GM12878 (cell line): ENCODE data around the gene DLG2. TPM values are rescaled to one million over a fixed set of nuclear protein-coding genes. Genes with fewer than 3 reads are reported as not detected.

Experiments used
- ATAC-seq: fragments of 200-7000 bp; cut with Tn5 transposase; 3 replicates; pipeline ENCODE4 v1.9.1; 2020; ENCODE audit warnings: mild to moderate bottlenecking, moderate library complexity
- BruUV-seq: library from RNA; stranded (reverse); fragments of 400-500 nt; replicated peaks from 2 replicates; lab custom pipeline; 2021; lab: Mats Ljungman, UMichigan
- CTCF ChIA-PET: fragments of 300-600 bp; sonication (Branson Sonifier 250); formaldehyde crosslinking; extraction: SDS; loops from one replicate; lab custom pipeline; 2021; ENCODE audit warnings: inconsistent platforms; lab: Yijun Ruan, JAX
- POLR2A ChIA-PET: fragments of 350-600 bp; formaldehyde crosslinking; extraction: SDS; loops from one replicate; lab custom pipeline; 2021; ENCODE audit warnings: inconsistent platforms; lab: Charles Lee
- RAD21 ChIA-PET: fragments of 300-600 bp; sonication (Branson Sonifier 250); formaldehyde crosslinking; loops from one replicate; lab custom pipeline; 2023; ENCODE audit warnings: antibody characterized with exemption; ENCODE audit not compliant: unreplicated experiment; lab: Charles Lee
- SMC1A ChIA-PET: fragments of 300-600 bp; sonication (Branson Sonifier 250); formaldehyde crosslinking; loops from one replicate; lab custom pipeline; 2023; ENCODE audit not compliant: unreplicated experiment, uncharacterized antibody; lab: Charles Lee
- DNase-seq: peaks from one replicate; pipeline ENCODE4 v3.0.0-alpha.2; 2011; ENCODE audit warnings: low read depth, low spot score
- FAIRE-seq: peaks from 3 replicates; lab custom pipeline; 2011; peaks lifted over from hg19 to GRCh38; lab: Jason Lieb, UNC
- H2AFZ ChIP-seq: 2 replicates; pipeline ENCODE4 v1.6.0; 2011; ENCODE audit warnings: low read depth, low read length, control low read depth; ENCODE audit not compliant: control insufficient read depth
- H3K27ac ChIP-seq: 2 replicates; pipeline ENCODE4 v1.5.1; 2011; ENCODE audit warnings: control low read depth; ENCODE audit not compliant: control insufficient read depth, insufficient read depth
- H3K27me3 ChIP-seq, 2 experiments: replicated peaks in 1 of 2; 2 replicates each; pipeline versions ENCODE4 v1.6.0 to v1.6.1; 2011; ENCODE audit warnings: low read length in 1 of 2; ENCODE audit not compliant: control insufficient read depth in 2 of 2, insufficient read depth in 2 of 2
- H3K36me3 ChIP-seq, 2 experiments: 2 replicates each; pipeline ENCODE4 v1.5.1; 2011; ENCODE audit warnings: low read length in 1 of 2; ENCODE audit not compliant: control insufficient read depth in 2 of 2, insufficient read depth in 2 of 2
- H3K4me1 ChIP-seq: 2 replicates; pipeline ENCODE4 v1.6.1; 2011; ENCODE audit warnings: mild to moderate bottlenecking, low read length, moderate library complexity, mixed read lengths; ENCODE audit not compliant: control insufficient read depth, insufficient read depth
- H3K4me2 ChIP-seq: 2 replicates; pipeline ENCODE4 v1.6.0; 2011; ENCODE audit warnings: control low read depth; ENCODE audit not compliant: control insufficient read depth, insufficient read depth
- H3K4me3 ChIP-seq: fragments of 200-600 bp; sonication (generic); 2 replicates; pipeline ENCODE4 v1.5.1; 2016
- H3K79me2 ChIP-seq: 2 replicates; pipeline ENCODE4 v1.6.0; 2011; ENCODE audit warnings: low read length; ENCODE audit not compliant: control insufficient read depth, insufficient read depth
- H3K9ac ChIP-seq: 2 replicates; pipeline ENCODE4 v1.8.0; 2011; ENCODE audit warnings: low read length, control low read depth, mixed read lengths; ENCODE audit not compliant: control insufficient read depth, insufficient read depth
- H3K9me3 ChIP-seq: replicated peaks from 3 replicates; pipeline ENCODE4 v1.5.1; 2011; ENCODE audit warnings: mild to moderate bottlenecking, low read length; ENCODE audit not compliant: control insufficient read depth, insufficient read depth
- H4K20me1 ChIP-seq: 2 replicates; pipeline ENCODE4 v1.6.0; 2011; ENCODE audit not compliant: control insufficient read depth, insufficient read depth
- CHD4 ChIP-seq: fragments of 200-600 bp; sonication (generic); IDR thresholded peaks from 2 replicates; pipeline ENCODE4 v1.6.1; 2016; ENCODE audit warnings: mild to moderate bottlenecking
- EGR1 ChIP-seq, 2 experiments: IDR thresholded peaks; 1 replicate in 1 of 2; 2 replicates in 1 of 2; pipeline ENCODE4 v1.6.1; 2011 to 2012; ENCODE audit warnings: low read depth in 2 of 2, low read length in 2 of 2, borderline replicate concordance in 1 of 2, mild to moderate bottlenecking in 1 of 2, moderate library complexity in 1 of 2
- FOXK2 ChIP-seq: fragments of 450-650 bp; IDR thresholded peaks from 2 replicates; pipeline ENCODE4 v1.6.1; 2017; ENCODE audit warnings: mild to moderate bottlenecking, moderate library complexity
- NFXL1 ChIP-seq: fragments of 450-650 bp; IDR thresholded peaks from 2 replicates; pipeline ENCODE4 v1.6.1; 2017; ENCODE audit warnings: antibody characterized with exemption, mild to moderate bottlenecking, borderline replicate concordance
- NFYA ChIP-seq: IDR thresholded peaks from 2 replicates; pipeline ENCODE4 v1.6.1; 2011; ENCODE audit warnings: low read depth, mild to moderate bottlenecking, low read length, improper control_type of control experiment, borderline replicate concordance
- NR2C2 ChIP-seq: IDR thresholded peaks from 2 replicates; pipeline ENCODE4 v1.6.1; 2011; ENCODE audit warnings: borderline replicate concordance, low read depth; ENCODE audit not compliant: control insufficient read depth, insufficient read length
- PAX5 ChIP-seq: IDR thresholded peaks from 2 replicates; pipeline ENCODE4 v1.6.1; 2011; ENCODE audit warnings: low read depth, low read length, borderline replicate concordance
- POLR2A ChIP-seq: IDR thresholded peaks from 2 replicates; pipeline ENCODE4 v1.6.1; 2011; ENCODE audit warnings: low read depth, mild to moderate bottlenecking, low read length
- RAD51 ChIP-seq: fragments of 450-650 bp; IDR thresholded peaks from 2 replicates; pipeline ENCODE4 v1.6.1; 2016; ENCODE audit warnings: moderate library complexity, mild to moderate bottlenecking, inconsistent platforms
- RCOR1 ChIP-seq: conservative IDR thresholded peaks from 2 replicates; pipeline ENCODE4 v1.6.1; 2012; ENCODE audit warnings: low read depth, low read length, improper control_type of control experiment
- RELA ChIP-seq: fragments of 450-650 bp; IDR thresholded peaks from 2 replicates; pipeline ENCODE4 v1.8.0; 2014; ENCODE audit warnings: borderline replicate concordance; ENCODE audit not compliant: partially characterized antibody
- SPI1 ChIP-seq: IDR thresholded peaks from 2 replicates; pipeline ENCODE4 v1.6.1; 2011; ENCODE audit warnings: low read depth, mild to moderate bottlenecking, low read length, moderate library complexity, borderline replicate concordance; ENCODE audit not compliant: insufficient read depth
- STAT1 ChIP-seq: fragments of 450-650 bp; conservative IDR thresholded peaks from 2 replicates; pipeline ENCODE4 v1.6.1; 2014; ENCODE audit warnings: antibody characterized with exemption, mild to moderate bottlenecking
- STAT3 ChIP-seq: IDR thresholded peaks from 2 replicates; pipeline ENCODE4 v1.6.1; 2011; ENCODE audit warnings: low read depth, low read length, improper control_type of control experiment
- SUPT20H ChIP-seq: IDR thresholded peaks from 2 replicates; pipeline ENCODE4 v1.6.1; 2011; ENCODE audit warnings: low read depth, mild to moderate bottlenecking, low read length, moderate library complexity, borderline replicate concordance; ENCODE audit not compliant: control insufficient read depth
- TAF1 ChIP-seq: IDR thresholded peaks from 2 replicates; pipeline ENCODE4 v1.6.1; 2011; ENCODE audit warnings: mild to moderate bottlenecking, low read depth, low read length, borderline replicate concordance
- ZNF622 ChIP-seq: fragments of 450-650 bp; IDR thresholded peaks from 2 replicates; pipeline ENCODE4 v1.6.1; 2017; ENCODE audit warnings: mild to moderate bottlenecking, inconsistent platforms
- WGBS: methylation state at CpG from one replicate; pipeline ENCODE4 v1.1.6; 2016; ENCODE audit warnings: low lambda C conversion rate; ENCODE audit not compliant: insufficient replicate concordance, insufficient coverage; ENCODE audit errors: missing lambda C conversion rate; 5-methylcytosine and 5-hydroxymethylcytosine counted together
- in situ Hi-C: fragments of 300-500 bp; cut with MboI; formaldehyde crosslinking; loops from 9 replicates; pipeline ENCODE4 v1.14.3; 2018; ENCODE audit warnings: mixed read lengths
- intact Hi-C: fragments of 100-400 bp; cut with micrococcal nuclease; formaldehyde crosslinking; loops from one replicate; pipeline ENCODE4 v1.14.2; 2022; ENCODE audit not compliant: unreplicated experiment
- polyA plus RNA-seq, 11 experiments: library from polyadenylated mRNA; depleted of rRNA in 4 of 11; unstranded in 6 of 11; stranded (reverse) in 5 of 11; fragments of >200 nt; fragmentation: Nextera tagmentation in 4 of 11; fragmentation: Illumina TruSeq in 1 of 11; extraction: Ambion mirVana in 4 of 11; extraction: Trizol in 1 of 11; gene quantifications; 1 replicate in 1 of 11; 2 replicates in 10 of 11; pipeline versions ENCODE4 v1.2.1 to v1.2.3, GENCODE V29; 2011 to 2016; ENCODE audit warnings: inconsistent platforms in 2 of 11, missing spikeins in 2 of 11, low read depth in 1 of 11
- total RNA-seq, 4 experiments: library from RNA; depleted of rRNA in 3 of 4; stranded (reverse); fragments of >200 nt in 3 of 4; fragmentation: Illumina TruSeq in 1 of 4; extraction: Trizol in 1 of 4; gene quantifications; 2 replicates each; pipeline versions ENCODE4 v1.2.1 to v1.2.3, GENCODE V29; 2013 to 2021
- TF ChIP-seq, protein P1 (sequence below), 3 experiments: IDR thresholded peaks in 2 of 3; conservative IDR thresholded peaks in 1 of 3; 2 replicates each; pipeline ENCODE4 v1.5.1; 2011; ENCODE audit warnings: low read depth in 3 of 3, low read length in 3 of 3, mild to moderate bottlenecking in 3 of 3, control low read depth in 2 of 3, moderate library complexity in 2 of 3, inconsistent platforms in 1 of 3, mixed read lengths in 1 of 3; ENCODE audit not compliant: control insufficient read depth in 2 of 3, insufficient read depth in 1 of 3; ENCODE audit errors: extremely low read depth in 1 of 3
- TF ChIP-seq, protein P2 (sequence below): fragments of 450-650 bp; IDR thresholded peaks from 2 replicates; pipeline ENCODE4 v1.6.1; 2017; ENCODE audit warnings: mild to moderate bottlenecking, moderate library complexity
- TF ChIP-seq, protein P3 (sequence below): IDR thresholded peaks from 2 replicates; pipeline ENCODE4 v1.6.1; 2012; ENCODE audit warnings: low read depth, low read length, improper control_type of control experiment

Gene DLG2
- total and polyA plus RNA-seq, 10 of the 15 experiments (the other 5 are each of a cell fraction or from before 2014, with no cell fraction given), result 0.09 to 0.98 (median 0.35) TPM

GRCh38 chr11:83918476-83918875 is 1708.7 kb downstream of the DLG2 start:
- intact Hi-C loops (no loop called here), in situ Hi-C loops (no loop called here)
- BruUV-seq, result no TSS peak
- ChIA-PET RAD21 (no interaction called here), POLR2A (no interaction called here), SMC1A (no interaction called here), CTCF (no interaction called here)
- H4K20me1 ChIP-seq, result no peaks in the 10 kb centered on the region
- no peak overlapping the region for H2AFZ ChIP-seq
- WGBS, result 11% methylated on average over 3 of the region's 3 CpGs
- H3K4me2 ChIP-seq, result no peak overlapping the region
- no peak overlapping the region for H3K27ac ChIP-seq
- no peaks in the 10 kb centered on the region for H3K36me3 ChIP-seq
- ATAC-seq, result no peak
- H3K9ac ChIP-seq, result no peak overlapping the region
- DNase-seq, result no peak
- H3K4me3 ChIP-seq, result no peak overlapping the region
- no peak for FAIRE-seq
- H3K27me3 ChIP-seq, result no peaks in the 10 kb centered on the region
- TF ChIP-seq STAT1, result no peak
- TF ChIP-seq, protein P1, sequence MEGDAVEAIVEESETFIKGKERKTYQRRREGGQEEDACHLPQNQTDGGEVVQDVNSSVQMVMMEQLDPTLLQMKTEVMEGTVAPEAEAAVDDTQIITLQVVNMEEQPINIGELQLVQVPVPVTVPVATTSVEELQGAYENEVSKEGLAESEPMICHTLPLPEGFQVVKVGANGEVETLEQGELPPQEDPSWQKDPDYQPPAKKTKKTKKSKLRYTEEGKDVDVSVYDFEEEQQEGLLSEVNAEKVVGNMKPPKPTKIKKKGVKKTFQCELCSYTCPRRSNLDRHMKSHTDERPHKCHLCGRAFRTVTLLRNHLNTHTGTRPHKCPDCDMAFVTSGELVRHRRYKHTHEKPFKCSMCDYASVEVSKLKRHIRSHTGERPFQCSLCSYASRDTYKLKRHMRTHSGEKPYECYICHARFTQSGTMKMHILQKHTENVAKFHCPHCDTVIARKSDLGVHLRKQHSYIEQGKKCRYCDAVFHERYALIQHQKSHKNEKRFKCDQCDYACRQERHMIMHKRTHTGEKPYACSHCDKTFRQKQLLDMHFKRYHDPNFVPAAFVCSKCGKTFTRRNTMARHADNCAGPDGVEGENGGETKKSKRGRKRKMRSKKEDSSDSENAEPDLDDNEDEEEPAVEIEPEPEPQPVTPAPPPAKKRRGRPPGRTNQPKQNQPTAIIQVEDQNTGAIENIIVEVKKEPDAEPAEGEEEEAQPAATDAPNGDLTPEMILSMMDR (IDR thresholded peaks at IDR 0.05 in 2 of 3, conservative IDR thresholded peaks at IDR 0.05 in 1 of 3; ENCODE audit: control insufficient read depth in 2 of 3, extremely low read depth in 1 of 3, insufficient read depth in 1 of 3, low read depth in 3 of 3, low read length in 3 of 3), result no peak
- no peak for TF ChIP-seq ZNF622
- TF ChIP-seq STAT3, result no peak
- TF ChIP-seq POLR2A, result no peak
- no peak for TF ChIP-seq NFYA
- TF ChIP-seq RELA, result no peak
- no peak for TF ChIP-seq RCOR1
- TF ChIP-seq SUPT20H, result no peak
- no peak for TF ChIP-seq RAD51
- TF ChIP-seq CHD4, result no peak
- TF ChIP-seq TAF1, result no peak
- TF ChIP-seq, protein P2, sequence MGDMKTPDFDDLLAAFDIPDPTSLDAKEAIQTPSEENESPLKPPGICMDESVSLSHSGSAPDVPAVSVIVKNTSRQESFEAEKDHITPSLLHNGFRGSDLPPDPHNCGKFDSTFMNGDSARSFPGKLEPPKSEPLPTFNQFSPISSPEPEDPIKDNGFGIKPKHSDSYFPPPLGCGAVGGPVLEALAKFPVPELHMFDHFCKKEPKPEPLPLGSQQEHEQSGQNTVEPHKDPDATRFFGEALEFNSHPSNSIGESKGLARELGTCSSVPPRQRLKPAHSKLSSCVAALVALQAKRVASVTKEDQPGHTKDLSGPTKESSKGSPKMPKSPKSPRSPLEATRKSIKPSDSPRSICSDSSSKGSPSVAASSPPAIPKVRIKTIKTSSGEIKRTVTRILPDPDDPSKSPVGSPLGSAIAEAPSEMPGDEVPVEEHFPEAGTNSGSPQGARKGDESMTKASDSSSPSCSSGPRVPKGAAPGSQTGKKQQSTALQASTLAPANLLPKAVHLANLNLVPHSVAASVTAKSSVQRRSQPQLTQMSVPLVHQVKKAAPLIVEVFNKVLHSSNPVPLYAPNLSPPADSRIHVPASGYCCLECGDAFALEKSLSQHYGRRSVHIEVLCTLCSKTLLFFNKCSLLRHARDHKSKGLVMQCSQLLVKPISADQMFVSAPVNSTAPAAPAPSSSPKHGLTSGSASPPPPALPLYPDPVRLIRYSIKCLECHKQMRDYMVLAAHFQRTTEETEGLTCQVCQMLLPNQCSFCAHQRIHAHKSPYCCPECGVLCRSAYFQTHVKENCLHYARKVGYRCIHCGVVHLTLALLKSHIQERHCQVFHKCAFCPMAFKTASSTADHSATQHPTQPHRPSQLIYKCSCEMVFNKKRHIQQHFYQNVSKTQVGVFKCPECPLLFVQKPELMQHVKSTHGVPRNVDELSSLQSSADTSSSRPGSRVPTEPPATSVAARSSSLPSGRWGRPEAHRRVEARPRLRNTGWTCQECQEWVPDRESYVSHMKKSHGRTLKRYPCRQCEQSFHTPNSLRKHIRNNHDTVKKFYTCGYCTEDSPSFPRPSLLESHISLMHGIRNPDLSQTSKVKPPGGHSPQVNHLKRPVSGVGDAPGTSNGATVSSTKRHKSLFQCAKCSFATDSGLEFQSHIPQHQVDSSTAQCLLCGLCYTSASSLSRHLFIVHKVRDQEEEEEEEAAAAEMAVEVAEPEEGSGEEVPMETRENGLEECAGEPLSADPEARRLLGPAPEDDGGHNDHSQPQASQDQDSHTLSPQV, result no peak
- TF ChIP-seq EGR1 (IDR thresholded peaks at IDR 0.05; ENCODE audit: borderline replicate concordance in 1 of 2, low read depth in 2 of 2, low read length in 2 of 2), result no peak
- no peak for TF ChIP-seq PAX5
- TF ChIP-seq, protein P3, sequence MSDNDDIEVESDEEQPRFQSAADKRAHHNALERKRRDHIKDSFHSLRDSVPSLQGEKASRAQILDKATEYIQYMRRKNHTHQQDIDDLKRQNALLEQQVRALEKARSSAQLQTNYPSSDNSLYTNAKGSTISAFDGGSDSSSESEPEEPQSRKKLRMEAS, result no peak
- TF ChIP-seq NR2C2, result no peak
- no peak for TF ChIP-seq NFXL1
- no peak for TF ChIP-seq SPI1
- no peak for TF ChIP-seq FOXK2
- no peaks in the 10 kb centered on the region for H3K9me3 ChIP-seq
- H3K4me1 ChIP-seq, result no peaks in the 10 kb centered on the region
- H3K79me2 ChIP-seq, result no peaks in the 10 kb centered on the region
